Stimulated activated CD4-positive, alpha-beta T cell treated with anti-CD3 and anti-CD28 coated beads, Interleukin-1b, Interleukin-23, amount 100 ng/mL, for 24 hours (primary cell): Measurements from ENCODE around the gene RIMKLB.
A peak's percentile ranks its signal among the peaks of the same experiment; 100 is the strongest.
"Not testable (repeated sequence)": the region's sequence is repeated elsewhere in the genome, so short reads cannot be mapped to it uniquely, and the experiment has no call there.

Source experiments
- DNase-seq, 4 experiments: peaks; one replicate each; pipeline ENCODE4 v3.0.0-alpha.2; 2020; ENCODE audit warnings: low read depth in 4 of 4, low spot score in 1 of 4

RIMKLB gene

DNA sequence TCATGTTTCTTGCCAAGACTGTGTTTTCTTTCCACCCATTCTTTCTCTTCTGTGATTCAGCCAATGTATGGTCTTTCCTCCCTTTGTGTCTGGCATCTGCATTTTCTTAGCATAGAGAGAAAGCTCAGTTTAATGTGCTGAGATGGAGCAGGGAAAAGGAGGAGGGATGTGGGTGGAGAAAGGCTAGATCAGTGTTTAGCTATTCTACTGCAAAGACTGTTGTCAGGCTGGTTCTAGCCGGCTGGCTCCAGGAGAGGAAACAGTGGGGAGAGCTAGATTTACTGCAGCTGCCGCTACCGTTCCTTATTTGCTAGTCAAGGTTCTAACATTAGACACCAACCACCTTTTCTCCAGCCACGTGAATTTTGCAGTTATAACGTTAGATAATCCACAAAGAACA, 5.2 kb upstream of the RIMKLB start:
- DNase-seq, result no peak

- DNase-seq, result no peak
These were observed 2.7 kb upstream of the RIMKLB start for GRCh38 chr12:8695116-8695515.

DNA sequence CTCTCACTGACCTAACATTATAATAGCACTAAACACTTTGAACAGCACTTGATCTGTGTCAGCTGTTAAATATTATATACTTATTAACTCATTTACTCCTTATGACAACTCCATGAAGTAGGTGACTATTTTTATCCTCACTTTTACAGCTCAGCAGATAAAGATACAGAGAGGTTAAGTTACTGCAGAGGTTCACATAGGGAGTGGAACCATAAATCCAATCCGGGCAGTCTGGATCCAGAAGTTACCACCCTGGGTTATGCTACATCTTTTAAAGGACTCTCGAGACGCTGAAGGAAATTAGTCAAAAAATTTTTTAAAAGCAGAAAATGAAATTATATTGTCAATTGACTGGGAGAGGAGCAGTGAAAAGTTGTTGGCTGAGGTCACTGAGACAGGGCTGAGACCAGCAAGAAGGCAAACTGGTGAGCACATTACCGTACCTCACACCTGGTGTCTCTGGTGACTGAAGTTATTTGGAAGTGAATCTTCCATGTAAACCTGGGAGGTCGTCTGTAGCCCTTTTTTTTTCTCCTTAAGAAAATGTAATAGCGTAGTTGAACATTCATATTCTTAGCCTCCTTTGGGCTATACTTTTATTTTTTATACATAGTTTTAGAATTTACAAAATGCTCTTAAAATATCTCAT, 1.2 kb upstream of the RIMKLB start:
- no peak for DNase-seq

GRCh38 chr12:8697120-8697475, 693 bp upstream of the RIMKLB start:
- peak in 1 of 4 experiments; percentile 11 for DNase-seq

DNA sequence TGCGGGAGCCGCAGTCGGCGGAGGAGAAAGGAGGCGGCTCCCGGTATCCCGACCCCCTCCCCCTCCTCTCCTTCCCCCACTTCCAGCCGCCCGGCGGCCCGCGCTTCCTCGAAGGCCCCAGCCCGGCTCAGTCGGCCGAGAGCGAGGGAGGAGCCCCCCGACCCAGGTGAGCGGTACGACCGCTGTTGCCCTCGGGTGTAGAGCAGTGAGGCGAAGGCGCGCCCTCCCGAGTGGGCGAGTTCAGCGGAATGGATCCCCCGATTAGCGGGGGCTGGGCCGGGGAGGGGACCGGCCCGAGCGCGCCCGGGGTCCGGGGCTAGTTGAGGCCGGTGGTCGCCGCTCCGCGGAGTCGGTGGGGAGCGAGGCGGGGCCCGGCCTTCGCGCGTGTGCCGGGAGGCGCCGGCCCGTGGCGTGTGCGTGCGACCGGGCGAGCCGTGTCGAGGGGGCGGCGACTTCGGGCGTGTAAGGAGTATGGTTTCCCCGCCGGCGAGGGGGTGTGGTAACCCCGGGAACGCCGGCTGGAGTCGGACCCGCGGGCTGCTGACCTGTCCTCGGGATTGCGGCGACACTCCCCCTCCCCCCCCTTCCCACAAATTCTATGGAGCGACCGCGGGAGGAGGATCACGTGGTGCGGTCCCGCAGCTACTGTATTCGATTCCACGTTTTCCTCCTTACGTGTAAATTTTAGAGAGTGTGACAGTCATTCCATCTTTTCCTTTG, 501 bp downstream of the RIMKLB start:
- peak; percentile 9 to 28 (median 15) for DNase-seq

GRCh38 chr12:8698879-8699278, 1.1 kb downstream of the RIMKLB start:
- no peak for DNase-seq

GRCh38 chr12:8699714-8700113, 1.9 kb downstream of the RIMKLB start:
- no peak for DNase-seq

DNA sequence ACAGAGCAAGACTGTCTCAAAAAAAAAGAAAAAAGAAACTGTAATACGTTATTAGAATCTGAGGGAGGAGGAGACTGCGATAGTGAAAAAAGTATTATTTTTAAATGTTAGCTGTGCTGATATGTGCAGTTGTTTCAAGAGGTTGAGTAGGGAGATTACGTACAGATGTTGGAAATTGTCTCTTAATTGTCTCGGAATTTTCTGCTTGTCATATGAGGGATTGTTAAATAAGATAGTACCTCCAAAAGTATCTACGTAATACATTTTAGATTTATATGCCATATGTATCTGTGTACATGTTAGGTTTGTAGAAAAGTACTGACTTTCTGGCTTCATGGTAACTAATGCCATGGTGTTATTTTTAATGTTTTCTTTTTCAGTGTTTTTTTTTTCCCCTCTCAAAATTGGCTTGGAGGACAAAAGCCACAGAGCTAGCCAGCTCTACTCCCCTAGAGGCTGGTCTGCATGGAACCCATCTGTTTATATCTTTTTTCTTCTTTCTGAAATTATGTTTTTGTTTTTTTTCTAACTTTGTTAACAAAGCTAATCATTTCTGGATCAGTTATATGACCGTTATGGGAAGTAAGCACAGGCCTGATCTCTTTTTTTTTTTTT, 3.4 kb downstream of the RIMKLB start:
- DNase-seq, result no peak

DNA sequence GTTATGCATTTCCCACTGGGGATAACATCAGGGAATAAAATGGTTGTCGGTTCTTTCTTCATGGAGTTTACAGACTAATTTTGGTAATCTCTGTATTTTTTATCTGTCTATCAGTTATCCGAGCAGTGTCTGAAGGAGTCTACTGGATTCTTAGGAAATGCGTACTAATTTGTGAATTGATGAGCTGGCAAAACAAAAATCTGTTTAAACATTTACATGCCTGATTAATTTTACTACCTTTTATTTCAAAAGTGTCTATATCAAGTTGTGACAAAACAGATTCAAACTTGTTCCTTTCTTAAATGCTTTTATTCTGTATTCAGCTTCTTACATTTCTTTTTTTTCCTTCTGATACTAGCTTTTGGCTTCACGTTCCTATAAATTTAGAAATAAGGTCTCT, 4.4 kb downstream of the RIMKLB start:
- DNase-seq, result no peak

GRCh38 chr12:8709124-8709830, 11.5 kb downstream of the RIMKLB start:
- DNase-seq, result no peak

DNA sequence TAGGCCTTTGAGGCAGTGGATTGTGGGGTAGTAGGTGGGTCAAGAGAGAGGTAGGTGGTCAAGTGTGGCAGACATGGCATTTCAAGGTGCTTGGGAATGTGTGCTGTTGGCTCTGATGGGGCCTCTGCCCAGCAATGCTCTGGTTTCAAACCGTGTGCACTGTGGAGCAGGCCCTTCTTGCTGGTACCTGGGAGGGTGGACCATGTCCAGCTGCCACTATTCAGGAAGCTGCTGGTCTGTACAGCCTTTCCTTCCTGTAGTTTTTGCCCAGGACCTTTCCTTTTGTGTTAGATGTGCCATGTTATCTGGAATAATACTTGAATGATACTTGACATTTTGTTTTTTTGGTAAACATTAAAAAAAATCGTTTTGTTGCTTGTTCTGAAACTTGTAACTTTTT, 14.8 kb downstream of the RIMKLB start:
- DNase-seq, result no peak

DNA sequence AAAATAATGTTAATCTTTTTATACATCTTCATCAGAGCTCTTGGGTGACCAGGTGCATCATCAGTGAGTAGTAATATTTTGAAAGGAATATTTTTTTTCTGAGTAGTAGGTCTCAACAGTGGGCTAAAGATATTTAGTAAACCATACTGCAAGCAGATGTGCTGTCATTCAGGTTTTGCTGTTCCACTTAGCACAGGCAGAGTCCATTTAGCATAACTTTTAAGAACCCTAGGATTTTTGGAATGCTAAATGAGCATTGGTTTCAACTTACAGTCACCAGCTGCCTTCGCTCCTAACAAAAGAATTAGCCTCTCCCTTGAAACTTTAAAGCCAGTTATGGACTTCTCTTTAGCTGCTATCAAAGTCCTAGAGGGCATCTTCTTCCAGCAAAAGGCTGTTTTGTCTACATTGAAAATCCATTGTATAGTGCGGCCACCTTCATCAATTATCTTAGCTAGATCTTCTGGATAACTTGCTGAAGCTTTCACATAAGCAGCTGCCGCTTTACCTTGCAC, 24.6 kb downstream of the RIMKLB start:
- no peak for DNase-seq

GRCh38 chr12:8734873-8735381, 37.1 kb downstream of the RIMKLB start:
- DNase-seq, result no peak

- no peak for DNase-seq
These were observed 44.7 kb downstream of the RIMKLB start for GRCh38 chr12:8742501-8742900.

- DNase-seq, result not testable (repeated sequence)
These were observed 45.3 kb downstream of the RIMKLB start for GRCh38 chr12:8743121-8743520.

GRCh38 chr12:8745631-8746030, 47.8 kb downstream of the RIMKLB start:
- not testable (repeated sequence) for DNase-seq

- DNase-seq, result no peak
These were observed 48.3 kb downstream of the RIMKLB start for GRCh38 chr12:8746046-8746445.

- DNase-seq, result not testable (repeated sequence)
These were observed 62.3 kb downstream of the RIMKLB start for GRCh38 chr12:8760076-8760475.

DNA sequence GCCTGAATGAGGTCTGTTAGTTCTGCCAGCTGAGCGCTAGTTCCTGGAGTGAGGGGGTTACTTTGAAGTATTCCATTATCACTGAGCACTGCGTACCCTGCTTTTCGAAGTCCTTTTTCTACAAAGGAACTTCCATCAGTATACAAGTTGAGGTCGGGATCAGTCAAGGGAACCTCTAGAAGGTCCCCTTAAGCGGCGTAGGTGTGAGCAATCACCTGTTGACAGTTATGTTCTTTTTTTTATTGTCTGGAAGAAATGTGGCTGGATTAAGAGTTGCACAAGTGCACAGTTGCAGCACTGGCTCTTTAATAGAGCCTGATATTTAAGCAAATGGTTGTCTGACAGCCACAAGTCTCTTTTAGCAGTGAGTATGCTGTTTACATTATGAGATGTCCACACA, 64.9 kb downstream of the RIMKLB start:
- DNase-seq, result not testable (repeated sequence)

DNA sequence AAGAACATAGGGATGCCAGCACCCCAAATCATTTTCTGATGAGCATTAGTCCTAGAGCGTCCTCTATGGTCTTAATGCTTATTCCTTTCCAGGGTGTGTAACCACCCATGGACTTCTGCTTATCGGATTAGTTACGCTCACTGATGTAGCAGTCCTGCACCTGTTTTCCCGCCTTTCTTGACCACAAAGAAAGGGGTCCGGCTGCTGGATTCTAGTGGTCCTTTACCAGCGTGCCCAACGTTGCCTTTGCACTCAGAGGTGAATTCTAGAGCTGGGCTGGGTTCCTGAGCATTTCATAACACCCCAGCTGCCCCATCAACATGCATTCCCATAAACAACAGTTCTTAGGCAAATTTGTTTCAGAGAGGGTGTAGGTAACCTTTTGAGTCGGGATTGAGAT, 68.3 kb downstream of the RIMKLB start:
- not testable (repeated sequence) for DNase-seq

GRCh38 chr12:8770499-8770898, 72.7 kb downstream of the RIMKLB start:
- no peak for DNase-seq
